ENCODE measurements around the gene SEPTIN5. TPM values are rescaled to one million over a fixed set of nuclear protein-coding genes. Genes with fewer than 3 reads are reported as not detected.

Gene SEPTIN5
- polyA plus RNA-seq, 3 donors: 28.1 to 37.6 (median 32.6) TPM

GRCh38 chr22:19745155-19746101 is 31.1 kb downstream of the SEPTIN5 start:
- DNase-seq (ENCODE audit: low read depth in 3 of 3, low spot score in 2 of 3): no peak

DNA sequence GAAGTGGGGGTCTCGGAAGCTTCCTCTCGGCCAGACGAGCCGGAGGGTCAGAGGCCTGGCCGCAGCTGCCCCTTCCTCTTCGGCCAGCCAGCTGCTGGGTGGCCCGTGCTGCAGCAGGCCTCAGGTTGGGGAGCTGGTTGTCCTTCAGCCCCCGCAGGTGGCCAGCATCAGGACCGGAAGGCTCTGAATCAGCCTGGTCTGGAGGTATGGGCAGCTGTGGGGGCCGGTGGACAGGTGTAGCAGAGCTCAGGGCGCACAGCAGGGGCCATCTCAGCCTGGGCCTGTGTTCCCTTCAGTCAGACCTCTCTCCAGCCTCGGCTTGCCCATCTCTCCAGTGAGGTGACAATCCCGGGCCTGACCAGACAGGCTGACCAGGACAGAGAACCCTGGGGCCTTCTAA is 32.4 kb downstream of the SEPTIN5 start:
- DNase-seq (ENCODE audit: low read depth in 3 of 3, low spot score in 2 of 3): no peak

DNA sequence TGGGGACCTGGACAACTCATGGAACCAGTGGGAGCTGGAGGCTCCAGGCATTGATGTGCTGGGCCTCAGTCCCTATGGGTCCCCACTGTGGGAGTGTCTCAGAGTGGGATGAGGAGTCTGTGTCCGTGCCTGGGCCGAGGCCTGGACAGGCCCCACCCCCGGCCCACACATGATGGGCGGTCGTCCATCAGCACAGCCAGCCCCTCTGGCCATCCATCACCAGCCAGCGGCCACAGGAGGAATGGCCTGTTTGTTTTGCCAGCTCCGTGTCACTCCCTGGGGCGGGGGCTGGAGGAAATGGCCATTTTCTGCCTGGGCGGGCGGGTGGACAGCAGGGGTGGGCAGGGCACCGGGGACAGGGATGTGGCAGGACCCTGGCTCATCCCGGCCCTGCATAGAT is 33.2 kb downstream of the SEPTIN5 start:
- DNase-seq (ENCODE audit: low read depth in 3 of 3, low spot score in 2 of 3): no peak

GRCh38 chr22:19748139-19748538 is 33.8 kb downstream of the SEPTIN5 start:
- no peak for DNase-seq (ENCODE audit: low read depth in 3 of 3, low spot score in 2 of 3)

DNA sequence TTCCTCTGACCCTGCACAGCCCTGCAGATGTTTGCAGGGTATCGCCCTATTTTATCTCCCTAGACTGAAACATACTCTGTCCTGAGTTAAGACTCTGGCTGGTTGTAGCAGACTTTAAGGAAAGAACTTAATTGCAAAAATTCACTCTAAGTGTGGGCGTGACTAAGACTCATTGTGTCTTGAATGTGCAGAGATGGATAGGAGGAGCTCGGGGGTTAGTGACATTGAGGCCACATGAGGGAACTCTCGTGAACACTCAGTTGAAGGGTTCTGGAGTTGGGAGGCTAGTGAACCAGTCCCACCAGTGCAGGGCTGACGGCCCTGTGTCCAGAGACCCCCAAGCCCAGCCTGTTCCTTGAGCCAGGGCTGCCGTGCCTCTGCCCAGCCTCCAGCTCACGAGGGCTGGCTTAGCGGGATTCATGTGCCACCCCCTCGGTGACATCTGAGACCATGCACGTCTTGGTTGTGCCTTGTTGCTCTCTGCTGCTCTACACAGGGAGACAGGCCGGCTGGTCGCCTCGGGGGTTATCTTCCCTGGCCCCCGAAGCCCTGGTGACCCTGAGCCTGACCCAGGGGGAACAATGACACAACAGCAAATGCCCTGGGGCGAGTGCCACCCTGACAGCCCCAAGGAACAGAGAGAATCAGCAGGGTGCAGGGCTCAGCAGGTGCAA is 34.8 kb downstream of the SEPTIN5 start:
- DNase-seq (ENCODE audit: low read depth in 3 of 3, low spot score in 2 of 3): no peak

DNA sequence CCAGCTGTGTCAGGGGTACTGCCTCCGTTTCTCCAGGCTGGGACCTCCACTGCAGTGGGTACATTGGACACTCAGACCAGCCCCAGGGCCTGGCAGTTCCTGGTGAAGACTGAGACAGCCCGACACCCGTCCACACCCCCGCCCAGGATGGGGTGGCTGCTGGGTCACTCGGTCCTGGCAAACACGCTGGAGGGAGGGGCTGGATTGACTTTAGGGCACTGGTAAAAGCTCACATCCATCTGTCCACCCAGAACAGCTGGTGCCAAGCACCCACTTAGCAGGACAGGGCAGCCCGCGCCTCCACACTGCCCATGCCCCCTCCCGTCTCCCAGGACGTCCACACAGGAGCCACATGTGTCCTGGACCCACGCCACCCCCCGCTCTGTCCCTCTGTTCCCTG is 35.6 kb downstream of the SEPTIN5 start:
- no peak for DNase-seq (ENCODE audit: low read depth in 3 of 3, low spot score in 2 of 3)

DNA sequence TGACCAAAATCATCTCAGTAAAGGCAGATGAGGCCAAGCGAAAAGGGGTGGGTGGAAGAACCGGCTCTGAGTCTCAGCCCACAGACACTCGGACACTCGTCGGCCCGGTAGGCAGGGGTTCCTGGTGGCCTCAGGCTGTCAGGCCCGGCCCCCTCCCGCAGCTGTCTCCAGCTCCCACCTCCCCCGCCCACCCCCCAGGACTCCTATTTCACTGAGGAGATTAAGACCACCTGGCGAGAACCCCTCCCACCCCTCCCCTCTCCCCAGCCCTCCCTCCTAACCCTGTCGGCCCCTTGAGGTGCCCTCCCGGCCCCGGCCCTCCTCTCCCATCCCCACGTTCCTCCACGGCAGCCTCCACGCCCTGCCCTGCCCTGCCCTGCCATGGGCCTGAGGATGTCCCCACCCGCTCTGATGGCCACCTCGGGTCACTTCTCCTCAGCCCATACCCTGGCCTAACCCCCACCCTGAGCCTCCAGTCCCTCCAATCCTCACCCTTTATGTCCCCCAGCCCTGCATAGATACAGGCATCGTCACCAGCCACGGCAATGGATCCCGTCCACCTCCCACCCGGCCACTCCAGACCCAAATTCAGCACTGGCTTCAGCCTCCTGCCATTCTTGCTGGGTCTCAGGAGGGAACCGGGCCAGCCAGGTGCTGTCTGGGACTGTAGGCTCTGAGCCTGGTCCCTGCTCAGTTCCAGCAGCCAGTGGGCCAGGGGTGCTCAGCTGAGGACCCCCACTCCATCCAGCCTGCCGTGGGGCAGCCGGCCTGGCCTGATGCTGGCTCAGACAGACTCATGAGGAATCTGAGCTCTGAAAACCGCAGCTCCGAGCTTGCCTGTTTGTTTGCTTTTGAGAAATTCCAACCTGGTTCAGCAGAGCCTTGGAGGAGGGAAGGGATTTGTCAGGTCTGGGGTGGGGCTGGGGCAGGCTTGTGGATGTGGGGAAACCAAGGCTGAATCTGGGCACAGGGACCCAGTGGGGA is 36.5 kb downstream of the SEPTIN5 start:
- DNase-seq (ENCODE audit: low read depth in 3 of 3, low spot score in 2 of 3): no peak

- no peak for DNase-seq (ENCODE audit: low read depth in 3 of 3, low spot score in 2 of 3)
Observed at GRCh38 chr22:19751497-19752245, 37.4 kb downstream of the SEPTIN5 start.

- DNase-seq (ENCODE audit: low read depth in 3 of 3, low spot score in 2 of 3): no peak
Observed at GRCh38 chr22:19753090-19753842, 39.0 kb downstream of the SEPTIN5 start.

DNA sequence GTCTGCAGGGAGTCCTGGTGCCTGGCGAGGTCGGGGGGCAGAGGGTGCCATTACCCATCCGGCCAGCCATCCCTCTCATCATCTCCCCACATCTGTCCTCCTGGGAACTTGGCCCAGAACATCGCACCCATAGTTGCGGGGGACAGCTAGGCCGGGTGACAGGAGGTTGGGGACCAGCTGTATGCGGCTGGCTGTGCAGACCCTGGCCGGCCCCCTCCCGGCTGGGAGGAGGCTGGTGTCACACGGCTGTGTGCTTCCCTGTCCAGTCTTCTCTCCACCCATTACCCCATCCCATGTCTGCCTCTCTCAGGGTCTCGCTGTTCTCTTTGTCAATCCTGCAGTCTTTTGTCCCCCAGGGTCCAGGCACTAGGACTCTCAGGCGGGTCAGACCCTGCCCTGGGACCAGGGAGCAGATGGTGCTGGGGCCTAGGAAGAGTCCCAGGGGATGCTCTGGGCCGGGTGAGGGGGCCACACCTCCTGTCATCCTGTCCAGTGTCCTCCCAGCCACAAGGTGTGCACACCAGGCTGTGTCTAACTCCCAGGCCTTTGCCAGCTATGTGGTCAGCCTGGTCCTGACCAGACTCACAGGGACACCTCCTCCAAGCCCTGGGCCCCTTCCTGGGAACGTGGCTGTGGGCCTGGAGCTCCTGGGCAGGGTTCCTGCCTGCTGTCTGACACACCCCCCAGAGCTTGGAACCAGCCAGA is 39.8 kb downstream of the SEPTIN5 start:
- no peak for DNase-seq (ENCODE audit: low read depth in 3 of 3, low spot score in 2 of 3)

- no peak for DNase-seq (ENCODE audit: low read depth in 3 of 3, low spot score in 2 of 3)
Observed at GRCh38 chr22:19754701-19755144, 40.4 kb downstream of the SEPTIN5 start.

DNA sequence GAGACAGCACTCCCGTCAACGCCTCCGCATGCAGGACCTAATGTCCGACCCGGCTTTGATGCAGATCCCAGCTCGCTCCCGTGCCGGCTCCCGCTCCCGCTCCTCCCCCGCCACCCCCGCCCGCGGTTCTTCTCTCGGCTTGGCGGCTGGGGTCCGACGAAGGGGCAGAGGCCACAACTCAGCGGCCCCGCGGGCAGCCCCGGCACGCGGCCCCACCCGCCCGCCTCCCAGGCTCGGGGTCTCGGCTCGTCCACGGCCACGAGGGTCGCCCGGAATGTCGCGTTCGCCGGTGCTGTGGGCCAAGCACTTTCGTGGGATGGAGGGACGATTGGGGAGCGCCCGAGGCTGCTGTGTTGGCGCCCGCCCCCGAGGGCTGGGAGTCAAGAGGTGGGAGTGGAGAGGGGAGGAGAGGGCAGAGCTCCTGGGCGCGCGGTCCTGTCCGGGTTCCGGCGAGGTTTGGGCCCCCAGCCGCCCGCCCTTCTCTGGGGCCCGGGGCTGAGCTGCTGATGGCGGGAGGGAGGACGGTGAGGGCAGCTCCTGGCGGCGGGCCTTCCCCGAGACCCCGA is 40.9 kb downstream of the SEPTIN5 start:
- DNase-seq (ENCODE audit: low read depth in 3 of 3, low spot score in 2 of 3): no peak

- DNase-seq (ENCODE audit: low read depth in 3 of 3, low spot score in 2 of 3): no peak
Observed at GRCh38 chr22:19755722-19756287, 41.5 kb downstream of the SEPTIN5 start.

- no peak for DNase-seq (ENCODE audit: low read depth in 3 of 3, low spot score in 2 of 3)
Observed at GRCh38 chr22:19756288-19757128, 42.2 kb downstream of the SEPTIN5 start.

DNA sequence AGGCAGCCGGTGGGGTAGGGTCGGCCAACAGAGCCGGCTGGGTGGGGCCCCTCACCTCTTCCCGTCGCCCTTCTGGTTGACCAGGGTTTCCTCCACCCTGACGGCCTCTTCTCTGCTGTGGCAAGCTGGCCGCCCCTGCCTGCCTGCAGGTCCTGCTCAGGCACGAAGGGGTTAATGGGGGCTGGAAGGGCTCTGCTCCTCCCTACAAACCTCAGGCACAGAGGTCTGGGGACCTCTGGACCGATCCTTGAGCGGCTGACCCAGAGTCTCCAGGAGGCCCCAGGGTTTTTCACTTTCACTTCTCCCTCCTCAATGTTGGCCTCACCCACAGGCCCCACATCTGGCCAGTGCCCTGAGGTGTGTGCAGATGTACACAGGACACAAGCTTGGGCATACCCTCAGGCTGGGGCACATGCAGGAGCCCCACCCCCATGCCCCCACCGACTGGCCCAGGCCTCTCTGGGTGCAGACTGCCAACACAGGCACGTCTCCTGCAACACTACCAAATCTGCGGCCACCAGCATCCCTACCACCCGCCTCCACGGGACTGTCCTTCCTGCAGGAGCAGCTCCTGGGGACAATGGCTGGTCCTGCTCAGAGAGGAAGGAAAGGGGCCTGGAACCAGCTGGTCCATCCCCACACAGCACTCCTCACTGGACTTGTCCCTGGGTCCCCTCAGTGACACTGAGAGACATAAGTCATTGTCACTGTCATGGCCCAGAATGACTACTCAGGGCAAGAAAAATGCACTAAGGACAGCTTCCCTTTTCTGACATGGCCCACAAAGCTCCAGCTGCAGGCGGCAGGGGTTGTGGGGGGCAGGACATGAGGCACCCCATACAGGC is 43.1 kb downstream of the SEPTIN5 start:
- no peak for DNase-seq (ENCODE audit: low read depth in 3 of 3, low spot score in 2 of 3)
